Measurements from ENCODE around the gene ZNF512. TPM values are rescaled to one million over a fixed set of nuclear protein-coding genes. Genes with fewer than 3 reads are reported as not detected.
A peak's percentile ranks its signal among the peaks of the same experiment; 100 is the strongest.
"Not testable (repeated sequence)": the region's sequence is repeated elsewhere in the genome, so short reads cannot be mapped to it uniquely, and the experiment has no call there.

Gene ZNF512
- total RNA-seq (2014; rRNA removed; shearing (Covaris generic)), result 10.2 and 14.4 TPM in 2 replicates

- peak; percentile 83 for DNase-seq (ENCODE audit: low spot score)
Observed at GRCh38 chr2:27582695-27583389, at the start of gene ZNF512. ZNF512 (plus strand) TSS chr2:27583042; CDS start chr2:27583113, 71 bp downstream.

DNA sequence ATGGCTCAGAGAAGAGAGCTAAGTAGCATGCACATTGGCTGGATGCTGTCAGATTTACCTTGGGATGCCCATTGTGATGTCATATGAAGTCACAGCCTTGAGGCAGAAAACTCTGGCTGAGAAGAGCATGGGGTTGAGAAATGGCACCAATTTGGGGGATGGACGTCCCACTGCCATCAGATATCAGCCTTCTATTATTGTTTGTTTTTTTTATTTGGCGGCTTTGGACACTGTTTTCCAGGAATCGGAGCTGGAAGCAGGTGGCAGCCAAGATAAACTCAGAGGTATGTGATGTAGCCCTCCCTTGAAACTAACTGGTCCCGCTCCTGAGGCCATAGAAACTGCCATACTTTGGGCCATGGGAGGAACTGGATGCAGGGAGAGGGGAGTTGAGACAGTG is 45.6 kb upstream of the ZNF512 start:
- DNase-seq (ENCODE audit: low spot score), result no peak

DNA sequence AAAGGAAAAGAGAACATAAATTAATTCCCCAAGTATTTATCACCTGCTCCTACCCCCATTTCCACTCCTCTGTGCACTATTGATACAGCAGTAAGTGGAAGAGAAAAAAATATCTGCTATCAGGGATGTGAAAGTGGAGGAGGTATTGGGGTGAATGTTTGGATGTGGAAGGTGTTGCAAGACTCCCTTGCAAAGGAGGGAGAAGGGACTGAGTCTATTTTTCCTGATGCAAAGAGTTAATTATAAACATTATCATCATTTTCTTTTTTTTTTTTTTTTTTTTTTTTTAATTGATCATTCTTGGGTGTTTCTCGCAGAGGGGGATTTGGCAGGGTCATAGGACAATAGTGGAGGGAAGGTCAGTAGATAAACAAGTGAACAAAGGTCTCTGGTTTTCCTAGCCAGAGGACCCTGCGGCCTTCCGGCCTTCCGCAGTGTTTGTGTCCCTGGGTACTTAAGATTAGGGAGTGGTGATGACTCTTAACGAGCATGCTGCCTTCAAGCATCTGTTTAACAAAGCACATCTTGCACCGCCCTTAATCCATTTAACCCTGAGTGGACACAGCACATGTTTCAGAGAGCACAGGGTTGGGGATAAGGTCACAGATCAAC is 43.9 kb upstream of the ZNF512 start:
- not testable (repeated sequence) for DNase-seq (ENCODE audit: low spot score)

DNA sequence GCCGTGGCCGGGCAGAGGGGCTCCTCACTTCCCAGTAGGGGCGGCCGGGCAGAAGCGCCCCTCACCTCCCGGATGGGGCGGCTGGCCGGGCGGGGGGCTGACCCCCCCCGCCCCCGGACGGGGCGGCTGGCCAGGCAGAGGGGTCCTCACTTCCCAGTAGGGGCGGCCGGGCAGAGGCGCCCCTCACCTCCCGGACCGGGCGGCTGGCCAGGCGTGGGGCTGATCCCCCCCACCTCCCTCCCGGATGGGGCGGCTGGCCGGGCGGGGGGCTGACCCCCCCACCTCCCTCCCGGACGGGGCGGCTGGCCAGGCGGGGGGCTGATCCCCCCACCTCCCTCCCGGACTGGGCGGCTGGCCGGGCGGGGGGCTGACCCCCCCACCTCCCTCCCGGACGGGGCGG is 43.2 kb upstream of the ZNF512 start:
- not testable (repeated sequence) for DNase-seq (ENCODE audit: low spot score)

DNA sequence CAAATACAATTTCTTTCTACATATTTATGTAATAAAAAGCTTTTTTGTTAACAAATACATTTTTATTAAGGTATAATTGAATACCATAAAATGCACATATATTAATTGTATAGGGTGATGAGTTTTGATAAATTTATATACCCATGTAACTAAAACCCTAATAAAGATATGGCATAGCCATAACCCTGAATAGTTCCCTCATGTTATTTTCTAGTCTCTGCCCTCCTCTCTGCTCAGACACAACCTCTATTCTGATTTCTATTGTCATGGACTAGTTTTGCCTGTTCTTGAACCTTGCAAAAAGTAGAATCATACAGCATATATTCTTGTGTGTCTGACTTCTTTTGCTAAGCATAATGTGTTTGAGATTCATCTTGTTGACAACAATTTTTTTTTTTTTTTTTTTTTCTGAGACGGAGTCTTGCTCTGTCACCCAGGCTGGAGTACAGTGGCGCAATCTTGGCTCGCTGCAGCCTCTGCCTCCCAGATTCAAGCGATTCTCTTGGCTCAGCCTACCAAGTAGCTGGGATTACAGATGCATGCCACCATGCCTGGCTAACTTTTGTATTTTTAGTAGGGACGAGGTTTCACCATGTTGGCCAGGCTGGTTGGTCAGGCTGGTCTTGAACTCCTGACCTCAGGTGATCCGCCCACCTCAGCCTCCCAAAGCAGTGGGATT is 38.6 kb upstream of the ZNF512 start:
- no peak for DNase-seq (ENCODE audit: low spot score)

GRCh38 chr2:27545348-27546141 is 37.3 kb upstream of the ZNF512 start:
- no peak for DNase-seq (ENCODE audit: low spot score)

- DNase-seq (ENCODE audit: low spot score), result no peak
Observed at GRCh38 chr2:27549303-27549702, 33.5 kb upstream of the ZNF512 start.

GRCh38 chr2:27551514-27551913 is 31.3 kb upstream of the ZNF512 start:
- no peak for DNase-seq (ENCODE audit: low spot score)

DNA sequence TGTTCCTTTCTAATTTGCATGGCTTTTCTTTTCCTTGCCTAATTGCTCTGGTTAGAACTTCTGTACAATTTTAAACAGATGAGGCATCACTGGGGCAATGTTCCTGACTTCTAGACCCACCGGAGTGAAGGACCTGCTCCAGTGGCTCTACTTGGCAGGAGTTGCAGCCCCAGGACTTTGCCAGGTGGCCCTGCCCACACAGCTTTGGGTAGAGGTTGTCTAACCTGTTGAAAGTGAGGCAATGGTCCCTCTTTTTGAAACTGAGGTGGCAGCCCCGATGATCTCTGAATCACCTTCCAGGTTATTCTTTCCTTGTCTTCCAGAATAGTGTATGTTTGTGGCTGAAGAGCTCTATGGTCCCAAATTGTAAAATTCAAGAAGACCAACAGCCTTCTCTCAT is 29.9 kb upstream of the ZNF512 start:
- no peak for DNase-seq (ENCODE audit: low spot score)

GRCh38 chr2:27554451-27554850 is 28.4 kb upstream of the ZNF512 start:
- not testable (repeated sequence) for DNase-seq (ENCODE audit: low spot score)

GRCh38 chr2:27559228-27559627 is 23.6 kb upstream of the ZNF512 start:
- DNase-seq (ENCODE audit: low spot score), result no peak

DNA sequence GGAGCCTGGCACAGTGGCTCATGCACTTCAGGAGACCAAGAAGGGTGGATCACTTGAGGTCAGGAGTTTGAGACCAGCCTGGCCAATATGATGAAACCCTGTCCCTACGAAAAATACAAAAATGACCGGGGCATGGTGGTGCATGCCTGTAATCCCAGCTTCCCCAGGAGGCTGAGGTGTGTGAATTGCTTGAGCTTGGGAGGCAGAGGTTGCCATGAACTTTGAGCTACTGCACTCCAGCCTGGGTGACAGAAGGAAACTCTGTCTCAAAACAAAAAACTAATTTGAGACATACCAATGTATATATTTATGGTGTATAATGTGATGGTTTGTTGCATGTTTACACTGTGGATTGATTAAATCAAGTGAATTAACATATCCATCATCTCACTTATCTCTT is 21.8 kb upstream of the ZNF512 start:
- DNase-seq (ENCODE audit: low spot score), result no peak

GRCh38 chr2:27566628-27567027 is 16.2 kb upstream of the ZNF512 start:
- DNase-seq (ENCODE audit: low spot score), result no peak

- DNase-seq (ENCODE audit: low spot score), result no peak
Observed at GRCh38 chr2:27569398-27569797, 13.4 kb upstream of the ZNF512 start.

DNA sequence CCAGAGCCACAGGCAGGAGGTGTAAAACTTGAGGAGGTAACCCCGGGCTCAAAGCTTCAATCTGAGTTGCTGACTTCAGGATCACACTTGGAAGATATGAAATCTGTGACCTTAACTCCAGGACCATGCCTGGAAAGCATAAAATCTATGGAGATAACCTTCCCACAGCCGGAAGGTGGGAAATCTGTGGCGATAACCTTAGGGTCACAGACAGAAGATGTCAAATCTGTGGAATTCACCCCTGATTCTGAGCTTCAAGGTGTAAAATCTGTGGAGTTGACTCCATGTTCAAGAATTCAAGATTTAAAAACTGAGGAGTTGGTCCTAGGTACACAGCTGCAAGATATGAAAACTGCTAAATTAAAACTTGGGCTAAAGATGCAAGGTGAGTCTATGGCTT is 11.6 kb upstream of the ZNF512 start:
- no peak for DNase-seq (ENCODE audit: low spot score)

- DNase-seq (ENCODE audit: low spot score), result no peak
Observed at GRCh38 chr2:27571681-27572080, 11.2 kb upstream of the ZNF512 start.

- no peak for DNase-seq (ENCODE audit: low spot score)
Observed at GRCh38 chr2:27572439-27572838, 10.4 kb upstream of the ZNF512 start.

- no peak for DNase-seq (ENCODE audit: low spot score)
Observed at GRCh38 chr2:27572998-27573429, 9.8 kb upstream of the ZNF512 start.

- no peak for DNase-seq (ENCODE audit: low spot score)
Observed at GRCh38 chr2:27573452-27573851, 9.4 kb upstream of the ZNF512 start.

DNA sequence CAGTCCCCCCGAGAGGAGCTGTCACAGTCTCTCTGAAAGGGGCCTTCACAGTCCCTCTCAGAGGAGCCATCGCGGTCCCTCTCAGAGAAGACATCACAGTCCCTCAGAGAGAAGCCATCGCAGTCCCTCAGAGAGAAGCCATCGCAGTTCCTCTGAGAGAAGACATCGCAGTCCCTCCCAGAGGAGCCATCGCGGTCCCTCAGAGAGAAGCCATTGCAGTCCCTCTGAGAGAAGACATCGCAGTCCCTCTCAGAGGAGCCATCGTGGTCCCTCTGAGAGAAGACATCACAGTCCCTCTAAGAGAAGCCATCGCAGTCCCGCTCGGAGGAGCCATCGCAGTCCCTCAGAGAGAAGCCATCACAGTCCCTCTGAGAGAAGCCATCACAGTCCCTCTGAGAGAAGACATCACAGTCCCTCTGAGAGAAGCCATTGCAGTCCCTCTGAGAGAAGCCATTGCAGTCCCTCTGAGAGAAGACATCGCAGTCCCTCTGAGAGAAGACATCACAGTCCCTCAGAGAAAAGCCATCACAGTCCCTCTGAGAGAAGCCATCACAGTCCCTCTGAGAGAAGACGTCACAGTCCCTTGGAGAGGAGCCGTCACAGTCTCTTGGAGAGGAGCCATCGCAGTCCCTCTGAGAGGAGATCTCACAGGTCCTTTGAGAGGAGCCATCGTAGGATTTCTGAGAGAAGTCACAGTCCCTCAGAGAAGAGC is 1.3 kb upstream of the ZNF512 start:
- DNase-seq (ENCODE audit: low spot score), result no peak

- DNase-seq (ENCODE audit: low spot score), result peak; percentile 12
Observed at GRCh38 chr2:27582129-27582694, 630 bp upstream of the ZNF512 start.
